Endothelial cell of umbilical vein (primary cell): ENCODE data around the gene FBLN7.

Source experiments
- EZH2 ChIP-seq: IDR thresholded peaks from 2 replicates; pipeline ENCODE4 v1.6.1; 2012; ENCODE audit warnings: borderline replicate concordance, low read depth, mild to moderate bottlenecking, moderate library complexity, low read length, inconsistent platforms; ENCODE audit not compliant: severe bottlenecking
- FOS ChIP-seq: IDR thresholded peaks from 2 replicates; pipeline ENCODE4 v1.6.1; 2011; ENCODE audit warnings: mild to moderate bottlenecking, low read length, moderate library complexity, borderline replicate concordance; ENCODE audit not compliant: insufficient read depth
- JUN ChIP-seq: IDR thresholded peaks from 2 replicates; pipeline ENCODE4 v1.6.1; 2011; ENCODE audit warnings: borderline replicate concordance, low read depth; ENCODE audit not compliant: insufficient read length, insufficient read depth
- MAX ChIP-seq: IDR thresholded peaks from 2 replicates; pipeline ENCODE4 v1.6.1; 2011; ENCODE audit not compliant: insufficient read depth, insufficient read length
- POLR2A ChIP-seq: IDR thresholded peaks from 2 replicates; pipeline ENCODE4 v1.6.1; 2012; ENCODE audit warnings: low read depth, mild to moderate bottlenecking, control low read depth, low read length
- POLR2AphosphoS5 ChIP-seq: IDR thresholded peaks from 2 replicates; pipeline ENCODE4 v1.6.1; 2012; ENCODE audit warnings: low read depth, mild to moderate bottlenecking, control low read depth, low read length, moderate library complexity; ENCODE audit not compliant: insufficient read depth
- TF ChIP-seq, protein P1 (sequence below), 2 donors: IDR thresholded peaks; 1 replicate in 1 of 2; 2 replicates in 1 of 2; pipeline ENCODE4 v1.5.1; 2011; ENCODE audit warnings: low read length in 2 of 2, mild to moderate bottlenecking in 2 of 2, moderate library complexity in 2 of 2, control low read depth in 1 of 2, inconsistent platforms in 1 of 2, low read depth in 1 of 2; ENCODE audit not compliant: insufficient read depth in 1 of 2; ENCODE audit errors: extremely low read depth in 1 of 2

GRCh38 chr2:112217854-112218253, 79.7 kb downstream of the FBLN7 start:
- TF ChIP-seq MAX = no peak
- TF ChIP-seq EZH2 = no peak
- TF ChIP-seq POLR2A = no peak
- TF ChIP-seq, protein P1, sequence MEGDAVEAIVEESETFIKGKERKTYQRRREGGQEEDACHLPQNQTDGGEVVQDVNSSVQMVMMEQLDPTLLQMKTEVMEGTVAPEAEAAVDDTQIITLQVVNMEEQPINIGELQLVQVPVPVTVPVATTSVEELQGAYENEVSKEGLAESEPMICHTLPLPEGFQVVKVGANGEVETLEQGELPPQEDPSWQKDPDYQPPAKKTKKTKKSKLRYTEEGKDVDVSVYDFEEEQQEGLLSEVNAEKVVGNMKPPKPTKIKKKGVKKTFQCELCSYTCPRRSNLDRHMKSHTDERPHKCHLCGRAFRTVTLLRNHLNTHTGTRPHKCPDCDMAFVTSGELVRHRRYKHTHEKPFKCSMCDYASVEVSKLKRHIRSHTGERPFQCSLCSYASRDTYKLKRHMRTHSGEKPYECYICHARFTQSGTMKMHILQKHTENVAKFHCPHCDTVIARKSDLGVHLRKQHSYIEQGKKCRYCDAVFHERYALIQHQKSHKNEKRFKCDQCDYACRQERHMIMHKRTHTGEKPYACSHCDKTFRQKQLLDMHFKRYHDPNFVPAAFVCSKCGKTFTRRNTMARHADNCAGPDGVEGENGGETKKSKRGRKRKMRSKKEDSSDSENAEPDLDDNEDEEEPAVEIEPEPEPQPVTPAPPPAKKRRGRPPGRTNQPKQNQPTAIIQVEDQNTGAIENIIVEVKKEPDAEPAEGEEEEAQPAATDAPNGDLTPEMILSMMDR (IDR thresholded peaks at IDR 0.05; ENCODE audit: extremely low read depth in 1 of 2, insufficient read depth in 1 of 2, low read depth in 1 of 2, low read length in 2 of 2) = no peak
- no peak for TF ChIP-seq JUN
- no peak for TF ChIP-seq POLR2AphosphoS5
- no peak for TF ChIP-seq FOS
